GM23338 (cell line): ENCODE measurements around the gene RBP4. TPM values are rescaled to one million over a fixed set of nuclear protein-coding genes. Genes with fewer than 3 reads are reported as not detected.

Source experiments
- ATAC-seq: fragments of 200-7000 bp; cut with Tn5 transposase; 3 replicates; pipeline ENCODE4 v1.9.1; 2020
- DNase-seq: peaks from one replicate; pipeline ENCODE4 v3.0.0-alpha.2; 2015; ENCODE audit warnings: low spot score
- H2AFZ ChIP-seq: fragments of 200-600 bp; sonication (generic); 2 replicates; pipeline ENCODE4 v1.8.0; 2016; ENCODE audit warnings: antibody characterized with exemption, mild to moderate bottlenecking, moderate library complexity
- H3F3A ChIP-seq: fragments of 200-600 bp; sonication (generic); replicated peaks from 2 replicates; pipeline ENCODE4 v1.8.0; 2017; ENCODE audit warnings: antibody characterized with exemption, mixed run types, low read depth
- H3K27ac ChIP-seq: fragments of 200-600 bp; sonication (generic); 2 replicates; pipeline ENCODE4 v1.6.1; 2016; ENCODE audit warnings: low read depth
- H3K27me3 ChIP-seq: fragments of 200-600 bp; sonication (generic); 2 replicates; pipeline ENCODE4 v1.8.0; 2016; ENCODE audit warnings: mild to moderate bottlenecking, mixed run types, moderate library complexity; ENCODE audit not compliant: insufficient read depth
- H3K36me3 ChIP-seq: fragments of 200-600 bp; sonication (generic); 2 replicates; pipeline ENCODE4 v1.8.0; 2016; ENCODE audit warnings: mild to moderate bottlenecking; ENCODE audit not compliant: insufficient read depth
- H3K4me1 ChIP-seq: fragments of 200-600 bp; sonication (generic); 2 replicates; pipeline ENCODE4 v1.8.0; 2016; ENCODE audit warnings: mild to moderate bottlenecking, moderate library complexity; ENCODE audit not compliant: insufficient read depth
- H3K4me2 ChIP-seq: fragments of 200-600 bp; sonication (generic); 2 replicates; pipeline ENCODE4 v1.7.1; 2017; ENCODE audit warnings: mixed run types
- H3K4me3 ChIP-seq: fragments of 200-600 bp; sonication (generic); 2 replicates; pipeline ENCODE4 v1.6.1; 2016; ENCODE audit warnings: mixed run types
- H3K79me2 ChIP-seq: fragments of 200-600 bp; sonication (generic); replicated peaks from 2 replicates; pipeline ENCODE4 v1.8.0; 2017; ENCODE audit warnings: mild to moderate bottlenecking; ENCODE audit not compliant: insufficient read depth
- H3K9me2 ChIP-seq: fragments of 200-600 bp; sonication (generic); 2 replicates; pipeline ENCODE4 v1.8.0; 2017; ENCODE audit not compliant: insufficient read depth
- H4K20me1 ChIP-seq: fragments of 200-600 bp; sonication (generic); replicated peaks from 2 replicates; pipeline ENCODE4 v1.8.0; 2017; ENCODE audit warnings: mild to moderate bottlenecking; ENCODE audit not compliant: insufficient read depth
- H3K27ac Mint-ChIP-seq: 2 replicates; pipeline ENCODE4 v1.8.0; 2020; ENCODE audit warnings: inconsistent platforms, mild to moderate bottlenecking, moderate library complexity, mixed read lengths
- H3K27me3 Mint-ChIP-seq: 3 replicates; pipeline ENCODE4 v1.8.0; 2022; ENCODE audit warnings: low read depth, mild to moderate bottlenecking, moderate library complexity, mixed read lengths, inconsistent platforms; ENCODE audit not compliant: insufficient read depth, poor library complexity
- H3K36me3 Mint-ChIP-seq: 3 replicates; pipeline ENCODE4 v1.8.0; 2021; ENCODE audit warnings: low read depth, mild to moderate bottlenecking, inconsistent platforms, moderate library complexity, mixed read lengths
- H3K4me1 Mint-ChIP-seq: 3 replicates; pipeline ENCODE4 v1.8.0; 2020; ENCODE audit warnings: mild to moderate bottlenecking, inconsistent platforms, mixed read lengths
- H3K4me3 Mint-ChIP-seq: 3 replicates; pipeline ENCODE4 v1.8.0; 2021; ENCODE audit warnings: moderate library complexity, mild to moderate bottlenecking, inconsistent platforms, mixed read lengths
- H3K9me3 Mint-ChIP-seq: 3 replicates; pipeline ENCODE4 v1.8.0; 2020; ENCODE audit warnings: moderate library complexity, mild to moderate bottlenecking, inconsistent platforms, mixed read lengths
- CREB1 ChIP-seq: fragments of 250-450 bp; sonication (Bioruptor Pico); IDR thresholded peaks from 2 replicates; pipeline ENCODE4 v1.5.0; 2020; ENCODE audit warnings: low read depth, mild to moderate bottlenecking, moderate library complexity
- EZH2 ChIP-seq: fragments of 200-600 bp; sonication (generic); IDR thresholded peaks from one replicate; pipeline ENCODE4 v1.8.0; 2017; ENCODE audit warnings: antibody characterized with exemption, mild to moderate bottlenecking, low read depth; ENCODE audit not compliant: unreplicated experiment
- EZH2phosphoT487 ChIP-seq: fragments of 200-600 bp; sonication (generic); IDR thresholded peaks from one replicate; pipeline ENCODE4 v1.8.1; 2018; ENCODE audit warnings: antibody characterized with exemption; ENCODE audit not compliant: unreplicated experiment
- JUNB ChIP-seq: IDR thresholded peaks from one replicate; pipeline ENCODE4 v1.6.1; 2016; ENCODE audit warnings: antibody characterized with exemption; ENCODE audit not compliant: unreplicated experiment
- NANOG ChIP-seq: IDR thresholded peaks from 2 replicates; pipeline ENCODE4 v1.6.1; 2016; ENCODE audit warnings: antibody characterized with exemption, borderline replicate concordance
- REST ChIP-seq: IDR thresholded peaks from one replicate; pipeline ENCODE4 v1.6.1; 2018; ENCODE audit warnings: antibody characterized with exemption; ENCODE audit not compliant: unreplicated experiment
- STAT1 ChIP-seq: IDR thresholded peaks from one replicate; pipeline ENCODE4 v1.6.1; 2016; ENCODE audit warnings: antibody characterized with exemption; ENCODE audit not compliant: unreplicated experiment
- ZNF114 ChIP-seq: fragments of 250-450 bp; sonication (Bioruptor Pico); IDR thresholded peaks from 2 replicates; pipeline ENCODE4 v1.5.0; 2020; ENCODE audit warnings: mild to moderate bottlenecking, moderate library complexity
- polyA plus RNA-seq: library from polyadenylated mRNA; unstranded; fragments of >200 nt; fragmentation: Nextera tagmentation; extraction: Ambion mirVana; gene quantifications from 2 replicates; pipeline ENCODE4 v1.2.1, GENCODE V29; 2016
- total RNA-seq: library from RNA; depleted of rRNA; stranded (reverse); fragments of >200 nt; shearing (Covaris generic); gene quantifications from 2 replicates; pipeline ENCODE4 v1.2.3, GENCODE V29; 2014
- TF ChIP-seq, protein P1 (sequence below), 2 experiments: fragments of 200-600 bp in 1 of 2; sonication (generic) in 1 of 2; conservative IDR thresholded peaks; 2 replicates each; pipeline versions ENCODE4 v1.5.1 to v1.6.1; 2016 to 2017; ENCODE audit warnings: antibody characterized with exemption in 2 of 2, low read depth in 2 of 2, mild to moderate bottlenecking in 2 of 2, moderate library complexity in 1 of 2
- TF ChIP-seq, protein P2 (sequence below): IDR thresholded peaks from 2 replicates; pipeline ENCODE4 v1.6.1; 2016; ENCODE audit warnings: antibody characterized with exemption
- TF ChIP-seq, protein P3 (sequence below): fragments of 250-450 bp; sonication (Bioruptor Pico); IDR thresholded peaks from 2 replicates; pipeline ENCODE4 v1.5.0; 2020; ENCODE audit warnings: mild to moderate bottlenecking, moderate library complexity

RBP4 gene
- total and polyA plus RNA-seq, 2 experiments from 2014 or later = 0.79 to 1.0 TPM

DNA sequence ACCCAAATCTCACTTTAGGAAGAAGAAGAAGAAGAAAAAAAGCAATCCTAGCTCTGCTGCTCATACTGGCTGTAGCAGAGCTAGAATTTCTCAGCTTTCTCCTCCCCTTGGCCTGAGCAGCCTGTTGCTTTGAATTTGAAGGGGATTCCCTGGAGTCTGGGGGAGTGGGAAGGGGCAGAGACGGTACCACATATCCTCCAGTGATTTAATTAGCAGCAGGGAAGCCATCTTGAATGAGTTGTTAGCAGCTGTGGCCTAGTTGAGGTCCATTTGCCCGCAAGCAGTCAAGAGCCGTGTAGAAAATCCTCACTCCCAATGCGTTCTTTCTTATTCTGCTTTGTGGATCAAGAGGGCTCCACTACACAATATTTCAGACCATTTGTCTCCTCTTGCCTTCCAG is 27.8 kb upstream of the RBP4 start (continued):
- TF ChIP-seq, protein P1, sequence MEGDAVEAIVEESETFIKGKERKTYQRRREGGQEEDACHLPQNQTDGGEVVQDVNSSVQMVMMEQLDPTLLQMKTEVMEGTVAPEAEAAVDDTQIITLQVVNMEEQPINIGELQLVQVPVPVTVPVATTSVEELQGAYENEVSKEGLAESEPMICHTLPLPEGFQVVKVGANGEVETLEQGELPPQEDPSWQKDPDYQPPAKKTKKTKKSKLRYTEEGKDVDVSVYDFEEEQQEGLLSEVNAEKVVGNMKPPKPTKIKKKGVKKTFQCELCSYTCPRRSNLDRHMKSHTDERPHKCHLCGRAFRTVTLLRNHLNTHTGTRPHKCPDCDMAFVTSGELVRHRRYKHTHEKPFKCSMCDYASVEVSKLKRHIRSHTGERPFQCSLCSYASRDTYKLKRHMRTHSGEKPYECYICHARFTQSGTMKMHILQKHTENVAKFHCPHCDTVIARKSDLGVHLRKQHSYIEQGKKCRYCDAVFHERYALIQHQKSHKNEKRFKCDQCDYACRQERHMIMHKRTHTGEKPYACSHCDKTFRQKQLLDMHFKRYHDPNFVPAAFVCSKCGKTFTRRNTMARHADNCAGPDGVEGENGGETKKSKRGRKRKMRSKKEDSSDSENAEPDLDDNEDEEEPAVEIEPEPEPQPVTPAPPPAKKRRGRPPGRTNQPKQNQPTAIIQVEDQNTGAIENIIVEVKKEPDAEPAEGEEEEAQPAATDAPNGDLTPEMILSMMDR (conservative IDR thresholded peaks at IDR 0.05; ENCODE audit: low read depth in 2 of 2) = no peak
- TF ChIP-seq, protein P2, sequence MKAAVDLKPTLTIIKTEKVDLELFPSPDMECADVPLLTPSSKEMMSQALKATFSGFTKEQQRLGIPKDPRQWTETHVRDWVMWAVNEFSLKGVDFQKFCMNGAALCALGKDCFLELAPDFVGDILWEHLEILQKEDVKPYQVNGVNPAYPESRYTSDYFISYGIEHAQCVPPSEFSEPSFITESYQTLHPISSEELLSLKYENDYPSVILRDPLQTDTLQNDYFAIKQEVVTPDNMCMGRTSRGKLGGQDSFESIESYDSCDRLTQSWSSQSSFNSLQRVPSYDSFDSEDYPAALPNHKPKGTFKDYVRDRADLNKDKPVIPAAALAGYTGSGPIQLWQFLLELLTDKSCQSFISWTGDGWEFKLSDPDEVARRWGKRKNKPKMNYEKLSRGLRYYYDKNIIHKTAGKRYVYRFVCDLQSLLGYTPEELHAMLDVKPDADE = no peak
- TF ChIP-seq EZH2phosphoT487 (no peak), NANOG (no peak), JUNB (no peak), CREB1 (CRISPR knock-in tag) (no peak), STAT1 (no peak), ZNF114 (CRISPR knock-in tag) (no peak)

- Histone ChIP-seq H3K9me2 (no peaks in the 10 kb centered on the region), H3K27me3 (no peaks in the 10 kb centered on the region), H2AFZ (no peak overlapping the region), H3K4me1 (no peaks in the 10 kb centered on the region), H3K4me3 (no peak overlapping the region), H4K20me1 (no peaks in the 10 kb centered on the region), H3K36me3 (no peaks in the 10 kb centered on the region), H3K27ac (no peak overlapping the region), H3F3A (no peaks in the 10 kb centered on the region), H3K79me2 (no peaks in the 10 kb centered on the region), H3K4me2 (no peak overlapping the region)
- DNase-seq (no peak), ATAC-seq (no peak)
- Mint-ChIP-seq H3K4me1 (no peaks in the 10 kb centered on the region), H3K9me3 (no peaks in the 10 kb centered on the region), H3K4me3 (no peak overlapping the region), H3K36me3 (no peaks in the 10 kb centered on the region), H3K27ac (no peak overlapping the region), H3K27me3 (no peaks in the 10 kb centered on the region)
- TF ChIP-seq REST (no peak), EZH2 (no peak), ZNF114 (CRISPR knock-in tag) (no peak), NANOG (no peak), JUNB (no peak), CREB1 (CRISPR knock-in tag) (no peak)
- TF ChIP-seq, protein P2 = no peak
- TF ChIP-seq, protein P3, sequence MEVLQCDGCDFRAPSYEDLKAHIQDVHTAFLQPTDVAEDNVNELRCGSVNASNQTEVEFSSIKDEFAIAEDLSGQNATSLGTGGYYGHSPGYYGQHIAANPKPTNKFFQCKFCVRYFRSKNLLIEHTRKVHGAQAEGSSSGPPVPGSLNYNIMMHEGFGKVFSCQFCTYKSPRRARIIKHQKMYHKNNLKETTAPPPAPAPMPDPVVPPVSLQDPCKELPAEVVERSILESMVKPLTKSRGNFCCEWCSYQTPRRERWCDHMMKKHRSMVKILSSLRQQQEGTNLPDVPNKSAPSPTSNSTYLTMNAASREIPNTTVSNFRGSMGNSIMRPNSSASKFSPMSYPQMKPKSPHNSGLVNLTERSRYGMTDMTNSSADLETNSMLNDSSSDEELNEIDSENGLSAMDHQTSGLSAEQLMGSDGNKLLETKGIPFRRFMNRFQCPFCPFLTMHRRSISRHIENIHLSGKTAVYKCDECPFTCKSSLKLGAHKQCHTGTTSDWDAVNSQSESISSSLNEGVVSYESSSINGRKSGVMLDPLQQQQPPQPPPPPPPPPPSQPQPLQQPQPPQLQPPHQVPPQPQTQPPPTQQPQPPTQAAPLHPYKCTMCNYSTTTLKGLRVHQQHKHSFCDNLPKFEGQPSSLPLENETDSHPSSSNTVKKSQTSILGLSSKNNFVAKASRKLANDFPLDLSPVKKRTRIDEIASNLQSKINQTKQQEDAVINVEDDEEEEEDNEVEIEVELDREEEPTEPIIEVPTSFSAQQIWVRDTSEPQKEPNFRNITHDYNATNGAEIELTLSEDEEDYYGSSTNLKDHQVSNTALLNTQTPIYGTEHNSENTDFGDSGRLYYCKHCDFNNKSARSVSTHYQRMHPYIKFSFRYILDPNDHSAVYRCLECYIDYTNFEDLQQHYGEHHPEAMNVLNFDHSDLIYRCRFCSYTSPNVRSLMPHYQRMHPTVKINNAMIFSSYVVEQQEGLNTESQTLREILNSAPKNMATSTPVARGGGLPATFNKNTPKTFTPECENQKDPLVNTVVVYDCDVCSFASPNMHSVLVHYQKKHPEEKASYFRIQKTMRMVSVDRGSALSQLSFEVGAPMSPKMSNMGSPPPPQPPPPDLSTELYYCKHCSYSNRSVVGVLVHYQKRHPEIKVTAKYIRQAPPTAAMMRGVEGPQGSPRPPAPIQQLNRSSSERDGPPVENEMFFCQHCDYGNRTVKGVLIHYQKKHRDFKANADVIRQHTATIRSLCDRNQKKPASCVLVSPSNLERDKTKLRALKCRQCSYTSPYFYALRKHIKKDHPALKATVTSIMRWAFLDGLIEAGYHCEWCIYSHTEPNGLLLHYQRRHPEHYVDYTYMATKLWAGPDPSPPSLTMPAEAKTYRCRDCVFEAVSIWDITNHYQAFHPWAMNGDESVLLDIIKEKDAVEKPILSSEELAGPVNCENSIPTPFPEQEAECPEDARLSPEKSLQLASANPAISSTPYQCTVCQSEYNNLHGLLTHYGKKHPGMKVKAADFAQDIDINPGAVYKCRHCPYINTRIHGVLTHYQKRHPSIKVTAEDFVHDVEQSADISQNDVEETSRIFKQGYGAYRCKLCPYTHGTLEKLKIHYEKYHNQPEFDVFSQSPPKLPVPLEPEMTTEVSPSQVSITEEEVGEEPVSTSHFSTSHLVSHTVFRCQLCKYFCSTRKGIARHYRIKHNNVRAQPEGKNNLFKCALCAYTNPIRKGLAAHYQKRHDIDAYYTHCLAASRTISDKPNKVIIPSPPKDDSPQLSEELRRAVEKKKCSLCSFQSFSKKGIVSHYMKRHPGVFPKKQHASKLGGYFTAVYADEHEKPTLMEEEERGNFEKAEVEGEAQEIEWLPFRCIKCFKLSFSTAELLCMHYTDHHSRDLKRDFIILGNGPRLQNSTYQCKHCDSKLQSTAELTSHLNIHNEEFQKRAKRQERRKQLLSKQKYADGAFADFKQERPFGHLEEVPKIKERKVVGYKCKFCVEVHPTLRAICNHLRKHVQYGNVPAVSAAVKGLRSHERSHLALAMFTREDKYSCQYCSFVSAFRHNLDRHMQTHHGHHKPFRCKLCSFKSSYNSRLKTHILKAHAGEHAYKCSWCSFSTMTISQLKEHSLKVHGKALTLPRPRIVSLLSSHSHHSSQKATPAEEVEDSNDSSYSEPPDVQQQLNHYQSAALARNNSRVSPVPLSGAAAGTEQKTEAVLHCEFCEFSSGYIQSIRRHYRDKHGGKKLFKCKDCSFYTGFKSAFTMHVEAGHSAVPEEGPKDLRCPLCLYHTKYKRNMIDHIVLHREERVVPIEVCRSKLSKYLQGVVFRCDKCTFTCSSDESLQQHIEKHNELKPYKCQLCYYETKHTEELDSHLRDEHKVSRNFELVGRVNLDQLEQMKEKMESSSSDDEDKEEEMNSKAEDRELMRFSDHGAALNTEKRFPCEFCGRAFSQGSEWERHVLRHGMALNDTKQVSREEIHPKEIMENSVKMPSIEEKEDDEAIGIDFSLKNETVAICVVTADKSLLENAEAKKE (CRISPR knock-in tag) = no peak
Measured at GRCh38 chr10:93622942-93623341, 21.9 kb upstream of the RBP4 start.
